ENCODE data around the gene ACCS.

ACCS gene

DNA sequence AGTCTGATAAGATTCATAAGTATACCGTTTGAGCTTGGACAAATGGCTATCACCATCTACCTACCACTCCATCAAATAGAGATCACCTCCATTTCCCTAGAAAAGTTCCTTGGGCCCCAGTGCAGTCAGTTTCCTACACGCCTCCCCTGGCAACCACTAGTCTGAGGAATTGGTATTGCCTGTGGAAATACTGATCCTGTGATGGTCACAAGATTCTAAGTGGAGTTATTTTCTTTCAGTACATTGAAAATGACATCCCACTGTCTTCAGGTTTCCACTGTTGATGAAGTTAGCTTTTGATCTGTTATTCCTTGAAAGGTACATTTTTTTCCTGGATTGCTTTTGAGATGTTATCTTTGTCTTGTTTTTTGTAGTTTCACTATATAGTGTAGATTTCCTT is 22.9 kb upstream of the ACCS start:
- no peak for DNase-seq (ENCODE audit: low read depth in 2 of 2)

- no peak for DNase-seq (ENCODE audit: low read depth in 2 of 2)
Observed at GRCh38 chr11:44046182-44046581, 19.9 kb upstream of the ACCS start.

- DNase-seq (ENCODE audit: low read depth in 2 of 2), result no peak
Observed at GRCh38 chr11:44047298-44047697, 18.8 kb upstream of the ACCS start.

DNA sequence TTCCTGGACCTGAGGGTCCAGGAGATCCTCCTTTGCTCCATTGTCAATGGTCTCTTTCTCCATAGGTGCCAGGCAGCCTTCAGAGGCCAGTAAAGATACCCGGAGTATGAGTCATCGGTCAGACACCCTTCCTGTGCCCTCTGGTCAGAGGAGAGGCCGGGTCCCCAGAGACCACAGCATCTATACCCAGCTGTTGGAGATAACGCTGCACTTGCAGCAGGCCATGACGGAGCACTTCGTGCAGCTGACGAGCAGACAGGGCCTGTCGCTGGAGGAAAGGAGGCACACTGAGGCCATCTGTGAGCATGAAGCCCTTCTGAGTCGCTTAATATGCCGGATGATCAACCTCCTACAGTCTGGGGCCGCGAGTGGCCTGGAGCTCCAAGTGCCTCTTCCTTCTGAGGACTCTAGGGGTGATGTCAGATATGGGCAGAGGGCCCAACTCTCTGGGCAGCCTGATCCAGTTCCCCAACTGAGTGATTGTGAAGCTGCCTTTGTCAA is 18.1 kb upstream of the ACCS start, which contains the start of gene ACCSL:
Gene ACCSL (plus strand): TSS at position 51 of the 501 bp plus-strand sequence. CDS start 56 bp downstream, at position 107.
- no peak for DNase-seq (ENCODE audit: low read depth in 2 of 2)

- DNase-seq (ENCODE audit: low read depth in 2 of 2), result no peak
Observed at GRCh38 chr11:44049832-44050231, 16.2 kb upstream of the ACCS start.

DNA sequence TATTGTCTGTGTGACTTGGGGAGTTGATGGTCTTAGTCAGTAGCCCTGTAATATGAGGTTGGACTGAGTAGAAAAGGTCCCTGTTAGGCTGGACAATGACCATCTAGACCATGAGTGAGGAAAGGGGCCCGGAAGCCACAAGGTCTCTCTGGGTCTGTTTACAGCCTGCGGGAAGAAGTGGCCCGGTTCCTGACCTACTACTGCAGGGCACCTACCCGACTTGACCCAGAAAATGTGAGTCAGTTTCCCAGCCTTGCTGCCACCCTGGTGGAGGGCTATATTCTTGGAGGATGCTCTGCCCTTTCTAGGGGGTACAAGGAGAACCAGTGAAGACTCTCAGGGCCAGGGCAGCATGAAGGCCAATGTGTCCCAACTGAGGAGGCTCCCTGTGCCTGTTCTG is 14.9 kb upstream of the ACCS start:
- no peak for DNase-seq (ENCODE audit: low read depth in 2 of 2)

- DNase-seq (ENCODE audit: low read depth in 2 of 2), result no peak
Observed at GRCh38 chr11:44057340-44057739, 8.7 kb upstream of the ACCS start.

DNA sequence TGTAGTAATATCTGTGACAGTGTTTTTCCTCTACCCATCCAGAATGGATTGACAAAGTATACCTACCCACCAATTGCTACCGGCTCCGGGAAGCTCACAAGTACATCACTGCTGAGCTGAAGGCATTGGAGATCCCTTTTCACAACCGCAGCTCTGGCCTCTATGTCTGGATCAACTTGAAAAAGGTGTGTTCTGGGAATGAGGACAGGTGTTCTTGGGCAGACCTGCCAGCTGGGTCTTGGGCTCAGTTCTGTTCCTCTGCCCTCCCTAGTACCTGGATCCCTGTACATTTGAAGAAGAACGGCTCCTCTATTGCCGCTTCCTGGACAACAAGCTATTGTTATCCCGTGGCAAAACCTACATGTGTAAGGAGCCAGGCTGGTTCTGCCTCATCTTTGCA is 7.8 kb upstream of the ACCS start:
- no peak for DNase-seq (ENCODE audit: low read depth in 2 of 2)

- DNase-seq (ENCODE audit: low read depth in 2 of 2), result no peak
Observed at GRCh38 chr11:44065161-44065661, 859 bp upstream of the ACCS start.

GRCh38 chr11:44066732-44067141 is 667 bp downstream of the ACCS start:
- no peak for DNase-seq (ENCODE audit: low read depth in 2 of 2)

- no peak for DNase-seq (ENCODE audit: low read depth in 2 of 2)
Observed at GRCh38 chr11:44067266-44067665, 1.2 kb downstream of the ACCS start.

DNA sequence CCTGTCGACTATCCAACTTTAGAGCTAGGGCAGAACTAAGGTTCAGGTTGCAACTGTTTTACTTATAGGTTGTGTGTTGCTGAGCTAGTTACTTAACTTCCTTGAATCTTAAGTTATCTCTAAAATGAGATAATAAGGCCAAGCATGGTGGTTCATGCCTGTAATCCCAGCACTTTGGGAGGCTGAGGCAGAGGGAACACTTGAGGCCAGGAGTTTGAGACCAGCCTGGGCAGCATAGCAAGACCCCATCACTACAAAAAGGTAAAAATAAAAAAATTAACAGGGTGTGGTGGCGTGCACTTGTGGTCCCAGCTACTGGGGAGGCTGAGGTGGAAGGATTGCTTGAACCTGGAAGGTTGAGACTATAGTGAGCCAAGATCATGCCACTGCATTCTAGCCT is 2.1 kb downstream of the ACCS start:
- DNase-seq (ENCODE audit: low read depth in 2 of 2), result no peak

GRCh38 chr11:44071157-44071556 is 5.1 kb downstream of the ACCS start:
- no peak for DNase-seq (ENCODE audit: low read depth in 2 of 2)

DNA sequence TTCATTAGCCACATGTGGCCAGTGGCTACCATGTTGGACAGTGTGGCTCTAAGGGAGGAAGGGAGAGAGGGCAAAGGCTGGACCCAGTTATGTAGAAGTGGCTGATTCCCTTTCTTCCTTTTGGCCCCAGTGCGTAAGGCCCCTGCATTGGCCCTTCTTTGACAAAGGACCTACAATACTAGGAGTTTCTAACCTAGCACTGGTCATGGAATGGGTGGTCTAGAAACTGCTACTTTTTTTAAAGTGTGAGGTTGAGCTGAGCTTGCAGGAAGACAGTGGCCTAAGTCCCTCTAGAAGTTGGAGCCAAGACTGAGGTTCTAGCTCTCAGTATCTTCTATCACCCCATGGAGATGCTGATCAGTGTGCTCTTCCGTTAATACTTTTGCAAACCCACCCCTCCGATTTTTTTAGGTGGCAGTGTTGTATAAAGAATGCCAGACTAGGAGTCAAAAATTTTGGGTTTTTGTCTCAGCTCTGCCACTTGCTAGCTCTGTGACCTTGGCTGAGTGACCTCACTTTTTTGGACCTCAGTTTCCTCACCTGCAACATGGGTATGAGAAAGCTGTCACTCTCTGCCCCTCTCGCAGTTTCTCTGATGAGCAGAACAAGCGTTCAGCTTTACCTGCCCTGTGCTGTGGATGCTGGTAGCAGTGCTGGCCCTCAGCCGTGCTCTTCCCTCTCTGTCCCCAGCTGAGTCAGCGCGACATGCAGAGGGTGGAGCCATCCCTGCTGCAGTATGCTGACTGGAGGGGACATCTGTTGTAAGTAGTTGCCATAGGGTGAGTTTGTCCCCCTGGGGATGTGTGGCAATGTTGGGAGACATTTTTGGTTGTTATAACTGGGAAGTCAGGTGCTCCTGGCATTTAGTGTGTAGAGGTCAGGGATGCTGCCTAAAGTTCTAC is 6.9 kb downstream of the ACCS start:
- DNase-seq (ENCODE audit: low read depth in 2 of 2), result no peak

DNA sequence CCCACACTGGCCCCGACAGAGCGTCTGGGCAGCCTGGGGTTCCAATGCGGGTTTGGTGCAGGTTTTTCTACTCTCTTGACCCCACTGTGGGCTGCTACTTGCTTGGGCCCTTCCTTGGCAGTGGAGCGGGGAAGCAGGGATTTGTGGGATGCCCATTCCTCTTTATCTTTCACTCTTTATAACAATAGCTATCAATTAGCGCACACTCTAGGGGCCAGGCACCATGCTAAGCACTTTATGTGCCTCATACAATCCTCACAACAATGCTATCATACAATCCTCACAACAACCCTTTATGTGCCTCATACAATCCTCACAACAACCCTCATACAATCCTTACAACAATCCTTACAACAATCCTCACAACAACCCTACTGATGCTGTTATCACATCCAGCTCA is 12.7 kb downstream of the ACCS start:
- DNase-seq (ENCODE audit: low read depth in 2 of 2), result no peak

DNA sequence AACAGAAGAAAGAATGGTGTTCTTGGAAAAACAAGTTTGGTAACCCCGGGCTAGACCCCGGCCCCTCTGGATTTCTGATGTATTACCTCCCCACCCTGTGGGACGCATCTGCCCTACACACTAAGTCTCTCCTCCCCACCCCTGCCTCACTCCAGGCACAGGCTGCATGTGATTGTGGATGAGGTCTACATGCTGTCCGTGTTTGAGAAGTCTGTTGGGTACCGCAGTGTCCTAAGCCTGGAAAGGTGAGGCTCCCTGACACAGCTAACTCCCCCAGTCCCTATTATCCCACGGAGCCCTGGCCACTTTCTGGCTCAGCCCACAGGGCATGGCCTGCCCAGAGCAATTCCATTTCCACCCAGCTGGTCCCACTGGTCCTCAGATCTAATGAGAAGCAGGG is 13.3 kb downstream of the ACCS start:
- DNase-seq (ENCODE audit: low read depth in 2 of 2), result no peak

DNA sequence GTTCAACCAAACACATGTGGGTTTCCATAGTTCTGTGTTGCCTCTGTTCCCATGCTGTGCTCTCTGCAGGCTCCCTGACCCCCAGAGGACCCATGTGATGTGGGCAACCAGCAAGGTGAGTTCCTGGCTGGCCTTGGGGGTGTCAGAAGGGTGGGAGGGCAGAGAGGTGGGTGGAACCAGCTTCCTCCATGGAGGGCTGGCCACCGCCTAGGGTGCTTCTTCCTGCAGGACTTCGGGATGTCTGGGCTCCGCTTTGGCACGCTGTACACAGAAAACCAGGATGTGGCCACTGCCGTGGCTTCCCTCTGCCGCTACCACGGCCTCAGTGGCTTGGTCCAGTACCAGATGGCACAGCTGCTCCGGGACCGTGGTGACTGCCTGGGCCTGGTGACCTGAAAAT is 14.9 kb downstream of the ACCS start:
- DNase-seq (ENCODE audit: low read depth in 2 of 2), result no peak

- DNase-seq (ENCODE audit: low read depth in 2 of 2), result no peak
Observed at GRCh38 chr11:44082645-44083044, 16.6 kb downstream of the ACCS start.

- no peak for DNase-seq (ENCODE audit: low read depth in 2 of 2)
Observed at GRCh38 chr11:44083433-44083832, 17.4 kb downstream of the ACCS start.

DNA sequence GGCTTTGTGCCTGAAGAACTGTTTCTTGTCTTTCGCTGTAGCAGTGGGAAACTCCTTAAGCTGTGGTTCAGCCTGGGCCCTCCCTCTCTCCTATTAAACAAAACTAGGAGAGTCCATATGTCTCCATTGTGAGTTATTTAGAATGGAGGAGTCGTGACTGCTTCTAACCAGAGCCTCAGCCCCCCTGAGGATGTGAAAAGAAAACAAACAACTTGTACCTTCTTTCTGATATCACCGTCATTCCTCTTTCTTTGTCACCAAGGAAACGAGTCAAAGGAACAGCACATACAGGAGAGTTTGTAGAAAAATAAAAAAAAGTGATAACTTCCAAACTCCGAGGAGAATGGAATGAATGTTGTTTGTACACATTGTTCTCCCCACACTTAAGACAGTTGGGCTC is 17.8 kb downstream of the ACCS start:
- DNase-seq (ENCODE audit: low read depth in 2 of 2), result no peak

DNA sequence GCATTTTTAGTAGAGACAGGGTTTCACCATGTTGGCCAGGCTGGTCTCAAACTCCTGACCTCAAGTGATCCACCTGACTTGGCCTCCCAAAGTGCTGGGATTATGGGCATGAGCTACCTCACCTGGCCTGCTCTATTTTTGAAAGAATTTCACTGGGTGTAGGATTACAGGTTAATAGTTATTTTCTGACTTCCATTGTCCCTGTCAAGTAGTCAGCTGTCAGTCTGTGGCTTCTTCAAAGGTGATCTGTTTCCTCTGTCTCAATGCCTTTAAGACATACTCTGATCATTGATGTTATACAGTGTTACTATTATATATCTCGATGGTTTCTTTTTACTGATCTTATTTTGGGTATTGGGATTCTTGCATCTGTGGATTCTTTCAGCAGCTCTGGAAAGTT is 19.3 kb downstream of the ACCS start:
- no peak for DNase-seq (ENCODE audit: low read depth in 2 of 2)

DNA sequence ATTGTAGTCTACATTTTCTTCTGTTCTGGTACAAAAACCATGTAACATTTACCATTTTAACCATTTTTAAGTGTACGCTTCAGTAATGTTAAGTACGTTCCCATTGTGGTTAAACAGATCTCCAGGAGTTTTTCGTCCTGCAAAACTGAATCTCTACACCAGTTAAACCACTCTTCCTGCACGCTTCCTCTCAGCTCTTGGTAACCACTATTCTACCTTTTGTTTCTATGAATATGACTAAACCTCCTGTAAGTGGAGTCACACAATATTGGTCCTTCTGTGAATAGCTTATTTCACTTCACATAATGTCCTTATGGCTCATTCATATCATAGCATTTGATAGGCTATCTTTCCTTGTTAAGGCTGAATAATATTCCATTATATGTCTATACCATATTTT is 22.3 kb downstream of the ACCS start:
- no peak for DNase-seq (ENCODE audit: low read depth in 2 of 2)

DNA sequence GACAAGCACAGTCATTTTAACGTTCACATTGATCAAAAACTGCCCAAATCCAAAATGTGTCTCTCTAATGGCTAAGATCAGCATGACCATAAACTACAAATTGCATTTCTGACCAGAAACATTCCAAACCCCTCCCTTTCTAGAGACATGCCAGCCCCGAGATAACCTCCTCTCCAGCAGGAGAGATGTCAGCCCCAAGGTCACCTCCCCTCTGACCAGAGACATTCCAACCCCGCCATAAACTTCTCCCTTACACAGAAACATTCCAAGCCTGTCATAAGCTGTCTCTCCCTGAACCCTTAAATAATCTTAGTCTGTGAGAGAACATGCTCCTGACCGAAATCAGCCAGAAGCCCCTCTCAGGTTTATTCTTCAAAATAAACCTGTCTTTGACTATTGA is 22.8 kb downstream of the ACCS start:
- DNase-seq (ENCODE audit: low read depth in 2 of 2), result no peak
